Measurements from ENCODE around the gene TOPBP1. TPM values are rescaled to one million over a fixed set of nuclear protein-coding genes. Genes with fewer than 3 reads are reported as not detected.

Gene TOPBP1
- total RNA-seq, 1 donor from 2014 or later, result 10.6 TPM

GRCh38 chr3:133573054-133573628 is 88.6 kb downstream of the TOPBP1 start:
- Histone ChIP-seq H3K9me3 (no peaks in the 10 kb centered on the region), H3K4me1 (peaks cover 26 to 51% of the 10 kb centered on the region in 2 donors), H3K36me3 (peaks cover under 1 to 24% of the 10 kb centered on the region in 2 donors), H3K4me3 (peak overlapping the region; percentile 73 to 88), H3K27ac (peak overlapping the region; percentile 94 to 97), H3K27me3 (no peaks in the 10 kb centered on the region)
- peak; percentile 100 for DNase-seq (ENCODE audit: low spot score in 2 of 2)
- intact Hi-C loops (cut with DNase I), result loop anchor here (1.0 to 10.0 kb wide), 8 partner anchors 89 to 1158 kb away; partner anchors contain the start of genes ACAD11, DNAJC13, NPHP3 and TMEM108
- no peak for TF ChIP-seq CTCF (IDR thresholded peaks at IDR 0.05)

GRCh38 chr3:133572158-133573053 is 89.3 kb downstream of the TOPBP1 start:
- peak overlapping the region; percentile 39 to 50 for H3K4me3 ChIP-seq
- peaks cover 0 to 17% of the 10 kb centered on the region in 2 donors for H3K36me3 ChIP-seq
- H3K9me3 ChIP-seq, result no peaks in the 10 kb centered on the region
- TF ChIP-seq CTCF (IDR thresholded peaks at IDR 0.05), result no peak
- H3K4me1 ChIP-seq, result peaks cover 22 to 44% of the 10 kb centered on the region in 2 donors
- no peak for DNase-seq (ENCODE audit: low spot score in 2 of 2)
- peak overlapping the region; percentile 82 to 93 for H3K27ac ChIP-seq
- intact Hi-C loops (cut with DNase I), result loop anchor here (1.0 to 10.0 kb wide), 8 partner anchors 90 to 1158 kb away; partner anchors contain the start of genes ACAD11, DNAJC13, NPHP3 and TMEM108
- H3K27me3 ChIP-seq, result no peaks in the 10 kb centered on the region

- no peak for DNase-seq (ENCODE audit: low spot score in 2 of 2)
- intact Hi-C loops (cut with DNase I), result loop anchor here (5.0 to 10.0 kb wide), 6 partner anchors 91 to 1156 kb away; partner anchors contain the start of genes DNAJC13, TMEM108 and TOPBP1
- no peak for TF ChIP-seq CTCF (IDR thresholded peaks at IDR 0.05)
- Histone ChIP-seq H3K36me3 (peaks cover 0 to 3% of the 10 kb centered on the region in 2 donors), H3K9me3 (no peaks in the 10 kb centered on the region), H3K4me1 (peaks cover 15 to 31% of the 10 kb centered on the region in 2 donors), H3K4me3 (no peak overlapping the region), H3K27me3 (no peaks in the 10 kb centered on the region), H3K27ac (peak overlapping the region; percentile 78 to 83)
Observed at GRCh38 chr3:133570937-133571320, 90.8 kb downstream of the TOPBP1 start.

GRCh38 chr3:133570139-133570936 is 91.4 kb downstream of the TOPBP1 start:
- DNase-seq (ENCODE audit: low spot score in 2 of 2), result peak in 1 of 2 donors; percentile 84
- intact Hi-C loops (cut with DNase I), result loop anchor here (5.0 to 10.0 kb wide), 6 partner anchors 92 to 1156 kb away; partner anchors contain the start of genes DNAJC13, TMEM108 and TOPBP1
- no peaks in the 10 kb centered on the region for H3K36me3 ChIP-seq
- H3K27ac ChIP-seq, result peak overlapping the region; percentile 78 to 83
- H3K27me3 ChIP-seq, result no peaks in the 10 kb centered on the region
- no peaks in the 10 kb centered on the region for H3K9me3 ChIP-seq
- peaks cover 9 to 26% of the 10 kb centered on the region in 2 donors for H3K4me1 ChIP-seq
- no peak overlapping the region for H3K4me3 ChIP-seq
- no peak for TF ChIP-seq CTCF (IDR thresholded peaks at IDR 0.05)
